IPS DF 19.7 (cell line): Measurements from ENCODE around the gene PPP2R5C.

ENCODE experiments used
- DNase-seq: peaks from one replicate; pipeline ENCODE4 v3.0.0-alpha.2; 2013; ENCODE audit warnings: low read depth, low spot score

The PPP2R5C gene

DNA sequence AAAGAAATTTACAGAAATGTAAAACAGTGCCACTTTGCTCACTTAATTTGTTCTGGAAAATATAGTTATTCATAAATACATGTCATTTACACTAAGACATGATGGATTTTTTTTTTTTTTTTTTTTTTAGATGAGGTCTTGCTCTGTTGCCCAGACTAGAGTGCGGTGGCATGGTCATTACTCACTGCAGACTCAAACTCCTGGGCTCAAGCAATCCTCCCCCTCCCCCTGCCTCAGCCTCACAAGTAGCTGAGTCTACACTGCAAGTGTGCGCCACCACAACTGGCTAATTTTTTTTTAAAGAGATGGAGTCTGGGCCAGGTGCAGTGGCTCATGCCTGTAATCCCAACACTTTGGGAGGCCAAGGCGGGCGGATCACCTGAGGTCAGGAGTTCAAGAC, 101.2 kb downstream of the PPP2R5C start:
- no peak for DNase-seq

DNA sequence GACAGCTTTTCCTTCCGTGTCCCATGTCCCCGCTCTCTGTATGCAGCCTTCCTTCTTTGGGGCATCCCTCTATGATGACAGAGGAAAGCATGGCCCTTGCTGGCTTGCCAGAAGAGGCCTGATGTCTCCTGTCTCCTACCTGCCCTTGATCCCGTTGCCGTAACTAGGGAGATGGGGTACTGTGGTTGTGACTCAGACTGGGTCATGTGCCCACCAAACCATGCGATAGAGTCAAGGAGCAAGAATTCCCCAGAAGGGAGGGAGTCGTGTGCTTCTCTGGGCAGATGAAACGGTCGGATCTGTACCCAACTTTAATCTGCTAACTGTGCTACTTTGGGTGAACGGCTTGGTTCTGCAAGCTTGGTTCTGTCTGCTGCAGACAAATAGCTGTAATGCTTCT, 103.8 kb downstream of the PPP2R5C start:
- no peak for DNase-seq

DNA sequence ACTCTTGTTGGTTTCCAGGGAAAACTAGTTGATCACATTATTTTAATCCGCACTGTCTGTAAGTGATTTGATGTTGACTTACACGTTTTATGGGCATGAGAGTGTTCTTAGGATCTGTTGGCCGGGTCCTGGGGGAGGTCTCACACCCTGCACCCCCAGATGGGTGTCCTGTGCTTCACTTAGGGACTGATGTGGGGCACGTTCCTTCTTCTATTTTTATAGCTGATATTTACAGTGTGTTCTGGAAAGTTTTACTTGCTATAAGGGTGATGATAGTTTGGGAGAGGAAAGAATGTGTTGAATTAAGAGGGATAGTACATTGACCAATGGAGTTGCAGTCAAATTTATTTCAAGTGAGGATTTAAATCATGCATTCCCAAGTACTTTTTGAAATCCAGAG, 106.3 kb downstream of the PPP2R5C start:
- no peak for DNase-seq

DNA sequence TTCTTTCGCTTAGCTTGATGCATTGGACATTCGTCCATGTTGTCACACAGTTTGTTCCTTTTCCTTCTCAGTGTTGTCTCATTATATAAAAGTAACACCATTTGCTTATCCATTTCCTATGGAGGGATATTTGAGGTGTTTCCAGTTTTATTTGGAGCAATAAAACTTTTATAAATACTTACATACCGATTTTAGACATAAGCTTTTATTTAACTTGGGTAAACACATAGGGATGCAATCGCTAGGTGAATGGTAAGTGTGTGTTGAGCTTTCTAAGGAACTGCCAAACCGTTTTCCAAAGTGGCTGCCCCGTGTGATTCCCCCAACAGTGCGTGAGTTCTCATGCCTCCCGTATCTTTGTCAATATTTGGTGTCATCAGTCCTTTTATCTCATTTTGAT, 107.7 kb downstream of the PPP2R5C start:
- DNase-seq: no peak

DNA sequence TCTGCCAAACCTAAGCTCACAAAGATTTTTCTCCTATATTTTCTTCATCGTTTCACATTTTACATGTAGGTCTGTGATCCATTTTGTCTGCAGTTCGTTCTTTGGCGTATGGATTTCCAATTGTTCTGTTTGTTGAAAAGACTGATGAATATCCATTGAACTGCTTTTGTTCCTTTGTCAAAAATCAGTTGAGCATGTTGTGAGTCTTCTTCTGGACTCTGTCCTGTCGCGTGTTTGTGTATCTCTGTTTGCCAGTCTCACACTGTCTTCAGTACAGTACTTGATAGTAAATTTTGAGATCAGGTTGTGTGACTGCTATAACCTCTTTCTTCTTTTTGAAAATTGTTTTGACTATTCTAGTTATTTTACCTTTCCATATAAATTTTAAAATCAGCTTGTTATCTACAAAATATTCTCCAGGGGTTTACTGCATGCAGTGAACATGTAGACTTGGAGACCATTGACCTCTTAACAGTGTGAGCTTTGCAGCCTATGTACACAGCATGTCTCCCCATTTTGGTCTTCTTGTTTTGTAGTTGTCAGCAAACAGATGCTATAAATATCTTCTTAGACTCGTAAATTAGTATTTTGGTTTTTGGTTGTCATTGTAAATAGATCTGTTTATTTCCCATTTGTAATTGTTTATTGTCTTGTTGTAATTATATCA, 108.9 kb downstream of the PPP2R5C start:
- DNase-seq: no peak

DNA sequence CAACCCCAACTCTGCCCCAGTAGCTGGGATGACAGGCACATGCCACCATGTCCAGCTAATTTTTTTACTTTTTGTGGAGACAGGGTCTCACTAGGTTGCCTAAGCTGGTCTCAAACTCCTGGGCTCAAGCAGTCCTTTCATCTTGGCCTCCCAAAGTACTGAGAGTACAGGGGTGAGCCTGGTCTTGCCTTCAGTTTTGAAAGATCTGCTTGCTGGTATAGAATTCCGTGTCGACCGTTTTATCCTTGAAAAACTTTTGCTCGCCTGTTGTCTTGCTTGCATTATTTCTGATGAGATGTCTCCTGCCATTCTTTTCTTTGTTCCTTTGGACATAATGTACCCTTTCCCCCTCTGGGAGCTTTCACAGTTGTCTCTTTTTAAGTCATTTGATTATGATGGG, 110.8 kb downstream of the PPP2R5C start:
- no peak for DNase-seq

DNA sequence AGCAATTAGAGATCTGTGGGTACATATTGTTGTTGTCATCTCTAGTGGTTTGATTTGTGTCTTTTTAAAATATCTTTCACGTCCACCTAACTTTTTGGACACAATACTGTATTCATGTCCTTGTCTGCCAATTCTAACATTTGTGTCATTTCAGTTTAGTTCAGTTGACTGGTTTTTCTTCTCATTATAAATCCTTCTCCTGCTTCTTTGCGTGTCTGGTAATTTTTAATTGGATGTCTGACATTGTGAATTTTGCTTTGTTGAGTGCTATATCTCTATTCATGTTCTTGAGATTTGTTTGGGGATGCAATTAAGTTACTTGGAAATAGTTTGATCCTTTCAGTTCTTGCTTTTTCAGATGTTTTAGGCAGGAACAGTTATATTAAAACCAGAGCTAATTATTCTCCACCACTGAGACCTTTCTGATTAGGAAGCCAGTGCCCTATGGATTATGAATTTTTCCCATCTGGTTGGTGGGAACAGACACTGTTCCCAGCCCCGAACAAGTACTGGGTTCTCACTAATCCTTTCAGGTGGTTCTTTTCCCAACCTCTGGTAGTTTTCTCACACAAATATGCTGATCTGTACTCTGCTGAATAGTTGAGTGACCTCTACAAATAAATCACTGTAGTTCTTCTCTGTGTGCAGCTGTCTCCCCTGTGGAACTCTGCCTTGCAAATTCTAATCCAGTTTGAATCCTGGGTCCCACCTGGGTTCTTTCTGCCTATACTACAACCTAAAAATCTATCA, 111.7 kb downstream of the PPP2R5C start:
- no peak for DNase-seq

DNA sequence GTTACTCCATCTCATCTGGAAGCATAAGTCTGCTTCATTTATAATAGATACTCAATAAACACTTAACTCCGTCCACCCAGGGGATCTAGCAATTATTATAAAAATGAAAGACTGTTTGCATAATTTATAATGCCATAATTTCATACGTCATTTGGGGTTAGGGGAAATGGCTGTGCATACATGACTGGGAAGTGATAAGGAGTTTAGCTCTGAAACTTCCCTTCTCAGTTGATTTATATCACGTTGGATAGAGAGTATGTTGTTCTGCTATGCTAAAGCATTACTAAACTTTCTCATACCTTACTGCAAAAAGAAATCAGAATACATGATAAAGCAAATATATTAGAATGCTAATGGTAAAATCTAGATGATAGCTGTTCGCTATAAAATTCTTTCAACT, 112.5 kb downstream of the PPP2R5C start:
- no peak for DNase-seq

DNA sequence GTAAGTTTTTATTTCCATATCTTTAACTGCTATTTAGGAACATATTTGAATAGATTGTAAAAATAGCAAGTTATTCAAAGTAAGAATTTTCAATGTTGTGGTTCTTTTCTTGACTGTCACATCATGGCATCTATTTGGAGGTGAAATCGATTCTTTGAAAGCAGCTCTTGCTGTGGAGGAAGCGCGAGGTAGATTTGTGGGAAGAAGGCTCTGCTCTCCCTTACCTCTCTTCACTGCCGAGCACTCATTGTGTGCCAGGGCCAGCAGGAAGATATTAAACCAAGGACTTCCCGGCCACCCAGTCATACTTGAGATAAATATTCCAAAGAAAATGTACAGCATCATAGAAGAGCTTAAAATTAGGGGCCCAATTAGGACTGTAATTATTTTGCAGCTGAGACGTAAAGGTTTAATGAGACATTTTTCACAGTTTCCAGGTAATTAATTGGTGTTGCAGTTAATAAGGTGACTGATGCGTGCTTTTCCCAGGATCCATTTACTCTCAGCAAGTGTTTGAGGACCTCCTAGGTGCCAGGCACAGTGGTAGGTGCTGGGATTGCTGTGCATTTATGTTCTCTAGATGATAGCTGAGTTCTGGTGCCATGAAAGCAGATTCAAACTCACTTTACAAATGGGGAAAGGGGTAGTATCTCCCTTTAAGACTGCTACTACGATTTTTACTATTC, 113.7 kb downstream of the PPP2R5C start:
- no peak for DNase-seq

DNA sequence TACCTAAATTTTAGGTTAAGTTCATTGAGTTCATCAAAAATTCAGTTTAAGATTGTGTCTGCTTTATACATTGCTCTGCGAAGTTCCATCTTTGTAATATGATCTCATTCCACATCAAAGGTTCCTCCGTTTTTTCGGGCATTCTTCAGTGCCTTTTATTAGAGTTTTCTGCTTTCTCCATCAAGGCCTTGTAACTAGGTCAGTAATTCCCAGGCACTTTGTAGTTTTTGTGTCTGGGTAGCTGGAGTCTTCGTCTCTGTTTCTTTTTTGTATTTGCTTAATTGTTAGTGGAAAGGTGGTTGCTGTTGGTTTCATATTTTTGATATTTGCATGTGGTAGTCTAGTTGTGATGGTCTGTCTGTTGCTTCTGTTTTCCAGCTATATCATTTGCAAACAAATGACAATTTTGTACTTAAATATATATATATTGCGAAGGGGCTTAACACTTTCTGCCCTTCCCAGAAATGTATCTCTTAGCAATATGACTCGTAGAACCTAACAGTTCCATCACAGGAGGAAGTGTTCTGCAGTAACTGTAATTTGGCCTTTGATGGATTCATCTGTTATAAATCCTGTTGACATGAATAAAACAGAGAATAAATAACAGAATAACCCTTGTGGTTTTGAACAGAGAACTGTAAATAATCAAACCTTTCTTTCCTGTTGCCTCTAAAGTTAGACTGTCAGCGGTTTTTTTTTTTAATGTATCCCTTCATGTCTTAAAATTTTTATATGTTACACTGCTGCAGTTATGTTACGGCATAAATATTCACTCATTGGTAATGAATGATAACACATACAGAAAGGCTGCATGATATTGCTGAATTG, 114.4 kb downstream of the PPP2R5C start:
- no peak for DNase-seq

DNA sequence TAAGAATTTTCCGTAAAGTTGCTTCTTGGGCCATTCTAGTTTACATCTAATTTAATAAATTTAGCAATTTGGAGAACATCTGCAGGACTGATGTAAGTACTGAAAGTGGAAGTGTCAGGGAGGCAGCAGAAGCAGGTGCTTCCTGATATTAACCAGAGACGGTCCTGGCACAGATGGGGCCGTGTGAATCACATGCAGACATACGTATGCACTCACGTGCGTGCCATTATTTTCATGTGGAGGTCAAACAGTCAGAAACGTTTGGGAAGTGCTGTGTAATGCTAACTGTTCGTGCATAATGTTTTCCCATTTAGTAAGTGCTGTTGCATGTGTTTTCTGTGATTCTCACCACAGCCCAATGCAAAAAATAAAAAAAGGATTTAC, 115.0 kb downstream of the PPP2R5C start:
- no peak for DNase-seq

DNA sequence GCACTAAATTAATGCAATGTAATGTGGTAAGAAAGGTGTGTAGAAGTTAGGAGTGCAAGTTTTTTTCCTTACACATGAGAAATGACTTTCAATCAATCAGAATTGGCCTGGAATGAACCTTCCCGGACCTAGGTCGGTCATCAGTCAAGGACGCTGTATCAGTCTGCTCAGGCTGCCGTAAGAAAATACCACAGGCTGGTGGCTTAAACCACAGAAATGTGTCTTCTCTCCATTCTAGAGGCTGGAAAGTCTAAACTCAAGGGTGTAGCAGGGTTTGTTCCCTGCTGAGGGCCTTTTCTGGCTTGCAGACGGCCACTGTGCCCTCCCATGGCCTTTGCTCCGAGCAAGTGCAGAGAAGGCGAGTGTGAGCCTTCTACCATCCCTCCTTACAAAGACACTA, 116.3 kb downstream of the PPP2R5C start:
- DNase-seq: no peak

DNA sequence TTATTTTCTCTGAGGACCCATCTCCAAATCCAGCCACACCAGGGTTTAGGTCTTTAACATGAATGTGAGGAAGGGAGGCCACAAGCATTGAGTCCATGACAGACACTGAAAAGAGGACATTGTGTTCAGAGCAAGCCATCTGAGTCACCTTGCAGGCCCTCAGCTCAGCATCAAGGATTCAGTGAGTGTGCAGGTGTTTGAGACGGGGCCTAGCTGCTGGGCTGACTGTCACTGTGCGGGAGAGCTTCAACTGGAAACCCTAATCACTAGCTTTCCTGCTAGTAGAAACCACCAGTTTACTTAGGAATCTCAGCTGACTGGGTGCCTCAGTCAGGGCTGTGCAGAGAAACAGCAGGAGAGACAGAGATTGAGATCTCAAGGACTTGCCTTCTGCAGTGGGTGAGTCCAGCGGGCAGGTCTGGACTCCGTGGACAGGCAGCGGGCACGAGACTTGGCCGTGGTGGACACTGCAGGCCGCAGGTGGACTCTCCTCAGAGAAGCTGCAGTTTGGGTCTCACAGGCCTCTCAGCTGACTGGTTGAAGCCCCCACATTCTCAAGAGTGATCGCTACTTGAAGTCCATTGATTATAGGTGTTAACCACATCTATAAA, 116.8 kb downstream of the PPP2R5C start:
- DNase-seq: no peak

DNA sequence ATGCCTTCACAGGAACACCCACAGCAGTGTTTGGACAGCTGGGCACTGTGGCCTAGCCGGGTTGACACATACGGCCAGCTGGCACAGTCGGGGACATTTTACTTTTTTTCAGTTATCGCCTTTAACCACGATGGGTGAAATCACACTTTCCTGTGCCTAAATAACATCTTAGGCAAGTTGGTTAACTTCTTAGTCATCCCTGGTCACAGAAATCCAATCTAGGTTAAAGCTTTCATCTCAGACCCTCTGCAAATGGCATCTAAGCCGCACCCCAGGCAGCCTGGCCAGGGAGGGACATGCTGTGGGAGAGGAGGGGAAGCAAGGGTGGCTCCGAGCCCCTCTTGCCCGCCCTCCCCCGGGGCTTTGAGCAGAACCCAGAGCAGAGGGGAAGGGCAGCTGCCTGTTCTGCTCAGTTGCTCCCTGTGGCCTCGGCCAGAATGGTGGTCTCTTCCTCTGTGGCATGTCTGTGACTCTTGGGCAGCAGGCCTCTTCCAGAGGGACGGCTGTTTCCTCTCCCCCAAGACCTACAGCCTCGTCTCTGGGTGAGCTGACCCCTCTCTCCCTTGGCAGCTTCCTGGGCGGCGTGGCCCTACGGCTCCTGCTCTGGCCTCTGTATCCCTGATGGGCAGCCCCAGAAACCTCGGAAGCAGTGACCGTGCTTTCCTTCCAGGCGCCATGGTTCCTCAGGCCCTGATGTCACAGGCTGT, 117.5 kb downstream of the PPP2R5C start:
- DNase-seq: no peak

DNA sequence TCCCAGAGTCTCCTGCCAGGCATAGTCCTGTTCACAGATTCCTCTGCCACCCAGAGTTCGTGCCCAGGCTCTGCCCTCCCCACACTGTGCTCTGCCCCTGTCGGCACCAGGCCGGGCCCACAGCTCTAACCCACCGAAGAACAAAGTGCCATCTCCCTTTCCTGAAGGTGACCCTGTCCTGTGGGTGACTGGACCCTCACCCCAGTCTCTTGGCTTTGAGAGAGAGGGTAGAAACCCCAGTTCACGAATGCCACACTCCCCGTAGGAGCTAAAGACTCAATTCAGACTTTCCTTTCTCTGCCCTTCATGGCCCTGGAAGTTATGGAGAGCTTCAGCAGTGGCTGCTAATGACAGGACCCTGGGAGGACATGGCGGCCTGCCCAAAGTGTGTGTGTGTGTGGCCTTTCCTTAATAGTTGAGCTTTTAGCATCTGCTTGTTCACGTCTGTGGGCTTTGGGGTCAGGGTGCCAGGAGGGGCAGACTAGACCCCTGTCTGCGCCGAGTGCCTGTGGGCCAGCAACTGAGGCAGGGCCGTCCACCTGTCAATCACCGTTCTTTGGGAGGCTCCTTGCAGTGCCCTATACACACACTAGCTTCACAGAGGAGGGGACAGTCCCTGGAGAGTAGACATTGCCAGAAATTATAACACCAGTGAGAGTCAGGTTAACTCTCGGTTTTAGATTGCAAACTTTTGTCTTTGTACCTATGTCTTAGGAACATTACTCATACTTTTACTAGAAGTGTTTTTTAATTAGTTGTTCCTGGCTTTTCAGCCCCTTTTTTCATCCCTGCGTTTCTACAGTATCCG, 118.2 kb downstream of the PPP2R5C start:
- DNase-seq: no peak

DNA sequence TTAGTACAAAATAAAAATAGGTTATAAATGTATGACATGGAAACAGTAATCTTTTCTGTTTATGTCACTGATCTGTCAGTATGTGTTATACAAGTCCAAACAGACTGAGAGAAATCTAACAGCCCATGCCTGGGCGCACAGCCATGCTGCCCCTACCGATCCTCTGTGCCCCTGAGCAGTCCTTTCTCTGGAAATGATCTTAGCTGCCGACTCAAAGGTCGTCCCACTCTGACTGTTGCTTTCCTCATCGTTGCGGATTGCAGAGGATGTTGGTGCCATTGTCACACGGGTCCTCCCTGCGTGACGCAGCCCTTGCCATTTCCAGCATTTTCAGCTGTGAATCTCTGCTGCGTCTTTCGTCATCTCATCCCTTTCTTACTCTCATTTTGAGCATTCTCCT, 119.9 kb downstream of the PPP2R5C start:
- DNase-seq: no peak

DNA sequence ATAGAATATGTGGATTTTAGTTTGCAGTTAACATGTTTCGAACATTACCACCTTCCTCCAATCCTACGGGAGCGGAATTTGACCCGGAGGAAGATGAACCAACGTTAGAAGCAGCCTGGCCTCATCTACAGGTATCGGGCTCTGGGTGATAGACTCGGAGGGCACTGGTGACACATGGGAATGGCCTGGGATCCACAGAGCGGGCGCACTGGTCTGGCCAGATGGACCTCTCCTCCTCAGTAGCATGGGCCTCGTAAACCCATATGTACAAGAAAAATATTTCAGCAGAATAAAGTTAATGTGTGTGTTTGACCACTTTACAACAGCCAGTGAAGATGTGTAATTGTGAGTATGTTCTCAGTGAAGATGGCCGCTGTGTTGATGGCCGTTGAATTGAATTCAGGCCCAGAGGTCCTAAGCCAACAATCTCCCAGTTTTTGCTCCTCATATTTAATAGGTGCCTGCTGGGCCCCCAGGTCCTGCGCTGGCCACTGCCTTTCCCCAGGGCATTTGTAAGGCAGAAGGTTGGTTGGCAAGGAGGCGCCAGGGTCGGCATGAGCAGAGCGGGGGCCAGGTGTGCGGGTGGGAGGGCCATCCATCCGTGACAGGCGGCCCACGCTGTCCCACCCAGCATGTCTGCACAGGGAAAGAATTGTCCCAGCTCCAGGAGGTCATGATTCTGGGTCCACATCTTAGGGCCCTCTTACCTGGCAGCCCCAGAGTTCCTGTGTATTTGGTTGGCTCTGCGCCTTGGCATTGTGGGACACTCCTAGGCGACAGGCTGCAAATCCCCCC, 120.8 kb downstream of the PPP2R5C start:
- no peak for DNase-seq

DNA sequence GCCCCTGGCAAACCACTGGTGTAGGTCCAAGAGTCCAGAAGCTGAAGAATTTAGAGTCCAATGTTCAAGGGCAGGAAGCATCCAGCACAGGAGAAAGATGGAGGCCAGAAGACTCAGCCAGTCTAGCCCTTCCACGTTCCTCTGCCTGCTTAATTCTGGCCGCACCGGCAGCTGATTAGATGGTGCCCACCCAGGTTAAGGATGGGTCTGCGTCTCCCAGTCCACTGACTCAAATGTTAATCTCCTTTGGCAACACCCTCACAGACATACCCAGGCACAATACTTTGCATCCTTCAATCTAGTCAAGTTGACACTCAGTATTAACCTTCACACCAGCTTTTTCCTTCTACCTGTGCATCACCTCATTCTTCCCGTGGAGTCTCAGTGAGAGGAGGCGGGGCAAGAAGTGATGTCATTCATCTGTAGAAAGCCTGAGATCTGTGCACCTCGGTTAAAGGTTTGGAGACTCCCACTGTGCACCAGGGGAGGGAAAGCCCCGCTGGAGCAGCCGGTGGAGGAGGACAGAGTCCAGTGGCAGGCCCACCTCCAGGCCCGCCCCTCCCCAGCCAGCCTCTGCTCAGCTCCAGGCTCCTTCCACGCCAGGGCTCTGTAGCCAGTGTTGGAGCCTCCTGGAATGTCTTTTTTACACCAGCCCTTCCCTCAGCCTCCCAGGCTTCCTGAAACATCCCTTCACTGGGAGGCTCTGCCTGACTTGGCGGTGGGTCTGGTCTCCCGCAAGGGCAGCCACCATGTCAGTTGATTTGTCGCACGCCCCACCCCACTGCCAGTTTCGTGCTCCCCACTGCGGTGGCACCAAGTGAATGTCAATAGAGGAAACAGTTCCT, 122.8 kb downstream of the PPP2R5C start:
- no peak for DNase-seq
